ENCODE data around the gene ADAMTSL3. TPM values are rescaled to one million over a fixed set of nuclear protein-coding genes. Genes with fewer than 3 reads are reported as not detected.
"Not testable (repeated sequence)": the region's sequence is repeated elsewhere in the genome, so short reads cannot be mapped to it uniquely, and the experiment has no call there.

ADAMTSL3 gene
- polyA plus RNA-seq, 3 donors = 3.0 to 4.5 (median 3.5) TPM

DNA sequence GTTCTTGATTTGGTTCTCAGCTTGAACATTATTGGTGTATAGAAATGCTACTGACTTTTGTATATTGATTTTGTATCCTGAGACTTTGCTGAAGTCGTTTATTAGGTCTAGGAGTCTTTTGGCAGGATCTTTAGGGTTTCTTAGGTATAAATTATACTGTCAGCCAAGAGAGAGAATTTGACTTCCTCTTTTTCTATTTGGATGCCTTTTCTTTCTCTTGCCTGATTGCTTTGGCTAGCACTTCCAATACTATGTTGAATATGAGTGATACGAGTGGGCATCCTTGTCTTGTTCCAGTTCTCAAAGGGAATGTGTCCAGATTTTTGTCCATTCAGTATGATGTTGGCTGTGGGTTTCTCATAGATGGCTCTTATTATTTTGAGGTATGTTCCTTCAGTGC lies 409.8 kb downstream of the ADAMTSL3 start:
- DNase-seq (ENCODE audit: low read depth in 3 of 3, low spot score in 2 of 3) = not testable (repeated sequence)

DNA sequence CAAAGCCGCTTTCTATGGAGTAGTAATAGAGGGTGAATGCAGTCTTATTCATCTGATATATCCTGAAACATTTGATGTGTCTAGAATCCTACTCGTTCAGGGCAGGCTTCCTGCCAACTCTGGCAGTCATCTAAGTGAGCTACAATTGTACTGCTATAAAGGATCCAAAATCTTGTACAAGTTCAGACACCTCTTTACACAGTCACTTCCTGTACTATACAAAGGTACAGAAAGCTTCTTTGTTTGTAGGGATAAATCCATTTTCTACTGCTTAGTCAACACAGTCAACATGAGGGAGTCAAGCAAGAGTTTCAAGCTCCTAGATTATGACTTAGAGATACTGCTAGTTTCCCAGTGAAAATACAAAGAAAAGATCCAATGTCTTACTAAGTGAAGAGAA lies 414.8 kb downstream of the ADAMTSL3 start:
- not testable (repeated sequence) for DNase-seq (ENCODE audit: low read depth in 3 of 3, low spot score in 2 of 3)

DNA sequence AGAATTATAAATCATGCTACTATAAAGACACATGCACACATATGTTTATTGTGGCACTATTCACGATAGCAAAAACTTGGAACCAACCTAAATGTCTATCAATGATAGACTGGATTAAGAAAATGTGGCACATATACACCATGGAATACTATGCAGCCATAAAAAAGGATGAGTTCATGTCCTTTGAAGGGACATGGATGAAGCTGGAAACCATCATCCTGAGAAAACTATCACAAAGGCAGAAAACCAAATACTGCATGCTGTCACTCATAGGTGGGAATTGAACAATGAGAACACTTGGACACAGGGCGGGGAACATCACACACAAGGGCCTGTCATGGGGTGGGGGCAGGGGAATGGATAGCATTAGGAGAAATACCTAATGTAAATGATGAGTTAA lies 424.1 kb downstream of the ADAMTSL3 start:
- not testable (repeated sequence) for DNase-seq (ENCODE audit: low read depth in 3 of 3, low spot score in 2 of 3)

DNA sequence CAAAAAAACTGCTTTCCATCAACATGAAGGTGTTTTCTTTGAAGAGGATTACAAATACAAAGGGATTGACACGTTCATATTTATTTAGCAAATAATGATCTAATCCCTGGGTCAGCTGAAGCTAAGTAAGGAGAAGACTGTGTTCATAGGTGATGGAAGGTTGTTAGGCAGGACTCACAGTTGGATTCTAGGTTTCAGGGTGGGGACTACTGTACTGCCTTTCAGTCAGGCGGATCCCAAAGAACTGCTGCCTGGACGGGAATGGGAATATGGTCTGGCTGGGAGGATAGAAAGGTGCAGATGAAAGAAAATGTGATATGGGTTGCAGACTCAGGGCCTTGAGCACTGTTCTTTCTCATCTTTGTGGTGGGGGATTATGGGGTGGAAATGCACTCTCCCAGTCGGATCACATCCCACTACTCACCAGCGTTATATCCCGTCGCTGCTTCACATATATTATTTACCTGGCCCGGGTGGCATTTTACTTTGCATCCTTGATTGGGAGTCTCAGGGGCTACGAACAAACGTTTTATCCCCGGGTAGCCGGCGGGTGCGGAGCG lies 425.5 kb downstream of the ADAMTSL3 start:
- not testable (repeated sequence) for DNase-seq (ENCODE audit: low read depth in 3 of 3, low spot score in 2 of 3)

DNA sequence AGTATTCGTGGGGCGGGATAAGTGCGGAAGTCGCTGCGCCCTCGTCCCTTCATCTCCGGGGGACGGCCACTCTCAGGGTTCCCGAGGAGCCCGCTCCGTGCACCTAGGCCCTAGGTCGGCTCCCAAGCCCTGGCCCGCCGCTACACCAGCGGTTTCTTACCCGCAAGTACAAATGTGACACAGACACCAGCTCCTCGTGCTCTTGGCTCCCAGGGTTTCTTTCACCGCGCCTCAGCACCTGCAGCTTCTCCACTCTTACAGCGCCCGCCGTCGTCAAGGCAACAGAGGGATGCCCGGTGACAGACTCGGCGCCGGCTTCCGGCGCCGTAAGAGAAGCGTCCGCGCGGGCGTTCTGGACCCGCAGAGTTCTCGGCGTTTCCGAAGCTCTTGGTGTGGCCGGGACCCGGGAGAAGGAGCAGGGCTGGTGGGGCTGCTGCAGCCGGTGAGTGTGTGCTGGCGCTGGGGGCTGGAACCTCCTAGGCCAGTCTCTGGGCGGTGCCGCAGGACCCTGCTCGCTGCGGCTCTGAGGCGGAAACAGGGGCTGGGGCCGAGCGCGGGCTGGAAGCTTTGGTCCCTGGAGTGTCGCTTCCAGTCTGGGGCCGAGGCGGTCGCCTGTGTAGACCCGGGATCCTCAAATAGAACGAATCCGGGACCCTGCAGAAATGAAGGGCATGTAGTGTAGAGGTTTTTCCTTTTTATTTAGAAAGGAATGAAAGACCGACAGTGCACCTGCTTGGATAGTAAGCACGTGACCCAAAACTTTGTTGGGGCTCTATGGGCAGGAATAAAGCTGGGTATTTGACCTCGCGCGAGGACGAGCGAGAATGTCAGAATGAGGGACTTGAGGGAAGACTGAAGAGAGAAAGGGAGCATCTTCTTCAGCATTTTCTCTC lies 426.2 kb downstream of the ADAMTSL3 start:
- peak; percentile 18 to 47 (median 25) for DNase-seq (ENCODE audit: low read depth in 3 of 3, low spot score in 2 of 3)

DNA sequence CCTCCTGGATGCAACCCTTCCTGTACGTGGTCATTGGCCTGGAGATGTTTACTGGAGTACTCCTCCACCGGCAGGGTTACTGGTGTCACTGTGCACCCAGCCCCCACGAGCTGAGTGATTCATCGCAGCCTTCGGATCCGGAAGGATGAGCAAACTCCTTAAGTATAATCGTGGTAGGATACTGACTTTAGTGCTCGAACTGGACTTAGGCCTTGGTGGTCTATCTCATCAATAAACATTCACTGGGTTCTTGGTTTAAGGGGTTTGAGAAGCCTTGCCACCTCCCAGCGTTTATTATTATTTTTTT lies 426.8 kb downstream of the ADAMTSL3 start:
- not testable (repeated sequence) for DNase-seq (ENCODE audit: low read depth in 3 of 3, low spot score in 2 of 3)

DNA sequence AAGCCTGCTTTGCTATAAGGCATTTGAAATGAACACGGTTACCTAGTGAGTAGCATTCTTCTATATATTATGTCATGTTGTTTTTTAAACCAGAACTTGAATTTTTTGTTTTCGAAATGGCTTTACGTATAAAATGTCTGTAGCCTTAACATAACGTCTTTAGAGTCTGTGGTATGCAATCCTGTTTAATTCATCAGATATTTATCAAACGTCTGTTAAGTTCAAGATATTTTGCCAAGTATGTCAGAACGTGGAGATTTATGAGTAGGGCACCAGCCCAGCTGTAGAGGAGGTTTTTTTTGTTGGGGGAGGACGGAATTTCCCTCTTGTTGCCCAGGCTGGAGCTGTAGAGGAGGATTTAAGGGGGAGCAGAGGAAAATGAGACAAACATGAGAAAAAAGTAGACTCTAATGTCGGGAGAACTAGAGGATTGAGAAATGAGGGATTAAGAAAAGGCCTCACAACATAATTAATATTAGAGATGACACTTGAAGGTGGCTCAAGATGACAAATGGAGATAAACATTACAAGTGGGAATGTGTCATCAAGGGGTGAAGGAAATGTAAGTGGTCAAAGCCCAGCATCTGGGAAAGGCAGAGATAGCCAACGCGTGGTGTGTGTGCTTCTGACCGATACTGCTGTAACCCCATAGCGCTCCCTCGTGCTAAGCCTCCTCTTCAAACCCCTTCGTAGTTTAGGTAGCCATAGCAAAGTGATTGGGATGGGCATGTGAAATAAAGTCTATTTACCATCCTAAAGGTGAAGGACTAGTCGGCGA lies 427.7 kb downstream of the ADAMTSL3 start:
- DNase-seq (ENCODE audit: low read depth in 3 of 3, low spot score in 2 of 3) = no peak

DNA sequence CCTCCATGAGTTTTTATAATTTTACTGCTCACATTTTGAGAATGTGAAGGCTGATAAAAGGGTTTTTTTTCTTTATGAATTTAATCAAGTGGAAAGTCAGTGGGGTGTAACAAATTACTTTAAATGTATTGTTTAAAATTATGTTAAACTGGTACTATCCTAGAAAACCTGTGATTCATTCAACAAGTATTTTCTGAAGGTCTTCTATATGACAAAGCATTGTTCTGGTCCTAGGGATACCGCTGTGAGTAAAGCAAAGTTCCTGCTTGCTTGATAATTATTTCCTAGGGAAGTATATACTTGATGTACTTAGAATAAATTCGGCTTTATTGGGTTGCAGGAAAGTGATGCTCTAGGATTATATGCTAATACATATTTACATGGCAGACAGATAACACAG lies 428.8 kb downstream of the ADAMTSL3 start:
- no peak for DNase-seq (ENCODE audit: low read depth in 3 of 3, low spot score in 2 of 3)

DNA sequence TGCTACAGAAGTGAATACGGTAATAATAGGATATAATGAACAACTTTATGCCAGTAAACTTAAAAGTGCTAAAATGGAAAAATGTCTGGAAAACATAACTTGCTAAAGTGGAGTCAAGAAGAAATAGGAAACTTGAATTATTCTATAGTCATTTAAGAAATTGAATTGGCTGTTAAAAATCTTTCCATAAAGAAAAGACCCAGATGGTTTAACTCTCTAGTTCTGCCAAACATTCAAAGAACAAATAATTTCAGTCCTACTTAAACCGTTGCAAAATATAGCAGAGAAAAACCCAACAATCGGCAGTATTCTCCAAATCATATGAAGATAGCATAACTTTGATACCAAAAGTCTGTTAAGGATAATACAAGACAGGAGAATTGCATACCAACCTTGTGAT lies 432.1 kb downstream of the ADAMTSL3 start:
- DNase-seq (ENCODE audit: low read depth in 3 of 3, low spot score in 2 of 3) = not testable (repeated sequence)

Other genes starting within 250 kb of the ADAMTSL3 start
- 10 to 100 TPM in 2 of 3 donors, 1 to 10 TPM in 1; 9.4 to 13.6 (median 11.3) TPM for gene SH3GL3, start 206.8 kb upstream of the ADAMTSL3 start, polyA plus RNA-seq (ENCODE audit: insufficient read length in 3 of 3)